HepG2 (cell line): ENCODE data around the gene OR2B2. TPM values are rescaled to one million over a fixed set of nuclear protein-coding genes. Genes with fewer than 3 reads are reported as not detected.
A peak's percentile ranks its signal among the peaks of the same experiment; 100 is the strongest.

Experiments used
- ATAC-seq: fragments of 200-7000 bp; cut with Tn5 transposase; 3 replicates; pipeline ENCODE4 v1.9.1; 2020; ENCODE audit warnings: mild to moderate bottlenecking, moderate library complexity
- BruUV-seq: library from RNA; stranded (reverse); fragments of 400-500 nt; replicated peaks from 2 replicates; lab custom pipeline; 2021; lab: Mats Ljungman, UMichigan
- CTCF ChIA-PET: fragments of 300-600 bp; formaldehyde crosslinking; extraction: SDS; loops from one replicate; lab custom pipeline; 2021; ENCODE audit warnings: low total read pairs, inconsistent platforms, low intra/inter-chr PET ratio; lab: Yijun Ruan, JAX
- POLR2A ChIA-PET: fragments of 350-600 bp; sonication (Branson Sonifier 250); formaldehyde crosslinking; loops from one replicate; lab custom pipeline; 2020; ENCODE audit warnings: antibody characterized with exemption, inconsistent platforms; lab: Yijun Ruan, JAX
- DNase-seq: peaks from one replicate; pipeline ENCODE4 v3.0.0-alpha.2; 2015; ENCODE audit warnings: low spot score
- FAIRE-seq: peaks from 3 replicates; lab custom pipeline; 2011; peaks lifted over from hg19 to GRCh38; lab: Jason Lieb, UNC
- H2AFZ ChIP-seq: one replicate; pipeline ENCODE4 v1.6.1; 2011; ENCODE audit warnings: low read length, inconsistent platforms
- H3K27ac ChIP-seq: fragments of 300-600 bp; 3 replicates; pipeline ENCODE4 v1.8.0; 2011; ENCODE audit warnings: mixed run types, mild to moderate bottlenecking, mixed read lengths, low read length, inconsistent platforms; ENCODE audit not compliant: insufficient read depth; ENCODE audit errors: extremely low read length
- H3K27me3 ChIP-seq, 2 experiments: fragments of 200-600 bp in 1 of 2; 2 replicates in 1 of 2; 3 replicates in 1 of 2; pipeline versions ENCODE4 v1.6.0 to v1.8.0; 2011; ENCODE audit warnings: low read length in 2 of 2, mild to moderate bottlenecking in 2 of 2, moderate library complexity in 2 of 2, inconsistent platforms in 1 of 2; ENCODE audit not compliant: insufficient read depth in 2 of 2, control insufficient read depth in 1 of 2
- H3K36me3 ChIP-seq, 2 experiments: fragments of 200-600 bp in 1 of 2; replicated peaks in 1 of 2; 2 replicates in 1 of 2; 3 replicates in 1 of 2; pipeline versions ENCODE4 v1.5.1 to v1.8.0; 2011; ENCODE audit warnings: low read length in 2 of 2, inconsistent platforms in 1 of 2; ENCODE audit not compliant: insufficient read depth in 2 of 2, control insufficient read depth in 1 of 2
- H3K4me1 ChIP-seq: 2 replicates; pipeline ENCODE4 v1.5.1; 2012; ENCODE audit warnings: low read length, inconsistent platforms; ENCODE audit not compliant: insufficient read depth
- H3K4me2 ChIP-seq: 2 replicates; pipeline ENCODE4 v1.6.0; 2011; ENCODE audit warnings: low read depth, low read length, inconsistent platforms
- H3K4me3 ChIP-seq, 3 experiments: fragments of 200-600 bp in 1 of 3; sonication (generic), shearing (Covaris generic) in 1 of 3; replicated peaks in 1 of 3; 2 replicates each; pipeline ENCODE4 v1.5.1; 2011 to 2016; ENCODE audit warnings: low read length in 3 of 3, inconsistent platforms in 2 of 3, low read depth in 2 of 3, mild to moderate bottlenecking in 2 of 3, control low read depth in 1 of 3, mixed read lengths in 1 of 3; ENCODE audit not compliant: insufficient read depth in 1 of 3
- H3K79me2 ChIP-seq: one replicate; pipeline ENCODE4 v1.6.1; 2011; ENCODE audit warnings: low read length, inconsistent platforms; ENCODE audit not compliant: insufficient read depth
- H3K9ac ChIP-seq: 2 replicates; pipeline ENCODE4 v1.6.0; 2011; ENCODE audit warnings: mild to moderate bottlenecking, low read depth, low read length, inconsistent platforms; ENCODE audit not compliant: insufficient read depth
- H3K9me3 ChIP-seq: 2 replicates; pipeline ENCODE4 v1.5.1; 2012; ENCODE audit warnings: mild to moderate bottlenecking, low read length
- H4K20me1 ChIP-seq: 2 replicates; pipeline ENCODE4 v1.6.0; 2011; ENCODE audit warnings: inconsistent platforms, mild to moderate bottlenecking, low read length, moderate library complexity; ENCODE audit not compliant: insufficient read depth
- AGO2 ChIP-seq: fragments of 200-400 bp; formaldehyde crosslinking; optimal IDR thresholded peaks from 2 replicates; pipeline ENCODE3; 2017; ENCODE audit warnings: mild to moderate bottlenecking, low read depth, low read length, moderate library complexity
- BRD4 ChIP-seq: sonication (generic); formaldehyde crosslinking; IDR thresholded peaks from 2 replicates; pipeline ENCODE4 v1.4.0; 2020; ENCODE audit warnings: missing genetic modification reagents
- HCFC1 ChIP-seq: fragments of 150-350 bp; IDR thresholded peaks from 2 replicates; pipeline ENCODE4 v1.6.1; 2014; ENCODE audit warnings: low read depth, low read length
- HDAC2 ChIP-seq: sonication (generic); formaldehyde crosslinking; IDR thresholded peaks from 2 replicates; pipeline ENCODE4 v1.4.0; 2020; ENCODE audit warnings: missing genetic modification reagents
- HES4 ChIP-seq: sonication (generic); formaldehyde crosslinking; IDR thresholded peaks from 2 replicates; pipeline ENCODE4 v1.9.0; 2021; ENCODE audit warnings: mild to moderate bottlenecking, missing genetic modification reagents, borderline replicate concordance
- RARA ChIP-seq: IDR thresholded peaks from 2 replicates; pipeline ENCODE4 v1.6.1; 2016; ENCODE audit warnings: missing genetic modification reagents, missing compliant biosample characterization
- RARG ChIP-seq: sonication (generic); formaldehyde crosslinking; IDR thresholded peaks from 2 replicates; pipeline ENCODE4 v1.4.0; 2020; ENCODE audit warnings: low read depth, mild to moderate bottlenecking, missing genetic modification reagents
- REPIN1 ChIP-seq: sonication (generic); formaldehyde crosslinking; IDR thresholded peaks from 2 replicates; pipeline ENCODE4 v1.8.0; 2022; ENCODE audit warnings: missing genetic modification reagents, low read depth, mild to moderate bottlenecking, borderline replicate concordance
- SP2 ChIP-seq: sonication (generic); formaldehyde crosslinking; IDR thresholded peaks from 2 replicates; pipeline ENCODE4 v1.5.1; 2020; ENCODE audit warnings: mild to moderate bottlenecking, missing genetic modification reagents
- ZMYM2 ChIP-seq: sonication (generic); formaldehyde crosslinking; IDR thresholded peaks from 2 replicates; pipeline ENCODE4 v1.8.0; 2022; ENCODE audit warnings: mild to moderate bottlenecking, missing genetic modification reagents
- ZNF180 ChIP-seq: sonication (generic); formaldehyde crosslinking; IDR thresholded peaks from 2 replicates; pipeline ENCODE4 v1.4.0; 2020; ENCODE audit warnings: low read depth, missing genetic modification reagents, borderline replicate concordance
- WGBS: methylation state at CpG from one replicate; pipeline ENCODE4 v1.1.6; 2017; ENCODE audit warnings: low lambda C conversion rate; 5-methylcytosine and 5-hydroxymethylcytosine counted together
- in situ Hi-C: cut with HindIII; loops from 2 replicates; pipeline ENCODE4 v1.10.0; 2017; ENCODE audit warnings: low pct_unique_long_range_greater_than_20kb; ENCODE audit not compliant: extremely low pct_ligation_motif_present
- intact Hi-C: fragments of 100-400 bp; cut with micrococcal nuclease; formaldehyde crosslinking; loops from one replicate; pipeline ENCODE4 v1.10.0; 2022; ENCODE audit not compliant: unreplicated experiment
- polyA plus RNA-seq, 8 experiments: library from polyadenylated mRNA; depleted of rRNA in 3 of 8; stranded (reverse) in 7 of 8; unstranded in 1 of 8; fragments of >200 nt; fragmentation: Illumina TruSeq in 4 of 8; extraction: Trizol in 4 of 8; gene quantifications; 2 replicates each; pipeline versions ENCODE4 v1.2.1 to v1.2.3, GENCODE V29; 2011 to 2016; ENCODE audit warnings: low read depth in 4 of 8, missing spikeins in 1 of 8, mixed read lengths in 1 of 8; ENCODE audit not compliant: insufficient read depth in 1 of 8
- total RNA-seq, 5 experiments: library from RNA; depleted of rRNA; stranded (reverse); fragments of >200 nt; fragmentation: Illumina TruSeq; extraction: Trizol; gene quantifications; 2 replicates each; pipeline ENCODE4 v1.2.3, GENCODE V29; 2016; ENCODE audit warnings: low read depth in 1 of 5
- TF ChIP-seq, protein P1 (sequence below): sonication (generic); formaldehyde crosslinking; IDR thresholded peaks from 2 replicates; pipeline ENCODE4 v1.8.0; 2022; ENCODE audit warnings: mild to moderate bottlenecking, missing genetic modification reagents, moderate library complexity
- TF ChIP-seq, protein P2 (sequence below): sonication (generic); formaldehyde crosslinking; IDR thresholded peaks from 2 replicates; pipeline ENCODE4 v1.4.0; 2020; ENCODE audit warnings: low read depth, missing genetic modification reagents
- TF ChIP-seq, protein P3 (sequence below): sonication (generic); formaldehyde crosslinking; IDR thresholded peaks from 2 replicates; pipeline ENCODE4 v1.8.0; 2022; ENCODE audit warnings: mild to moderate bottlenecking, missing genetic modification reagents
- TF ChIP-seq, protein P4 (sequence below): sonication (generic); formaldehyde crosslinking; IDR thresholded peaks from 2 replicates; pipeline ENCODE4; 2020; ENCODE audit warnings: missing genetic modification reagents, mild to moderate bottlenecking, borderline replicate concordance

Gene OR2B2
- total and polyA plus RNA-seq, 2 of the 13 experiments (the other 11 are each of a cell fraction or from before 2014, with no cell fraction given) = not detected

DNA sequence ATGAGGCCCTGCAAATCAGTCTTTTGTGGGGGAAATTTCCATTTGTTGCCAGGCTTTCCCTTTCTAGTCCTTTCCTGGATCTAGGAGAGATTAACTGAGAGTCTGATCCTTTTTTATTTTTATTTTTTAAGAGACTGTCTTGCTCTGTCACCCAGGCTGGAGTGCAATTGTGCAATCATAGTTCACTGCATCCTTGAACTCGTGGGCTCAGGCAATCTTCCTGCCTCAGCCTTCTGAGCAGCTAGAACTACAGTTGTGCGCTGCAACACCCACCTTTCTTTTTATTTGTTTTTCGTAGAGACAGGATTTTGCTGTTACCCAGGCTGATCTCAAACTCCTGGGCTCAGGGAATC lies 22.9 kb downstream of the OR2B2 start (continued):
- TF ChIP-seq, protein P1, sequence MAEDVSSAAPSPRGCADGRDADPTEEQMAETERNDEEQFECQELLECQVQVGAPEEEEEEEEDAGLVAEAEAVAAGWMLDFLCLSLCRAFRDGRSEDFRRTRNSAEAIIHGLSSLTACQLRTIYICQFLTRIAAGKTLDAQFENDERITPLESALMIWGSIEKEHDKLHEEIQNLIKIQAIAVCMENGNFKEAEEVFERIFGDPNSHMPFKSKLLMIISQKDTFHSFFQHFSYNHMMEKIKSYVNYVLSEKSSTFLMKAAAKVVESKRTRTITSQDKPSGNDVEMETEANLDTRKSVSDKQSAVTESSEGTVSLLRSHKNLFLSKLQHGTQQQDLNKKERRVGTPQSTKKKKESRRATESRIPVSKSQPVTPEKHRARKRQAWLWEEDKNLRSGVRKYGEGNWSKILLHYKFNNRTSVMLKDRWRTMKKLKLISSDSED (CRISPR knock-in tag) = no peak
- TF ChIP-seq HDAC2 (CRISPR knock-in tag) (peak; percentile 37; the same call in 1 of the 2 replicates), RARA (CRISPR knock-in tag) (peak; percentile 96)

DNA sequence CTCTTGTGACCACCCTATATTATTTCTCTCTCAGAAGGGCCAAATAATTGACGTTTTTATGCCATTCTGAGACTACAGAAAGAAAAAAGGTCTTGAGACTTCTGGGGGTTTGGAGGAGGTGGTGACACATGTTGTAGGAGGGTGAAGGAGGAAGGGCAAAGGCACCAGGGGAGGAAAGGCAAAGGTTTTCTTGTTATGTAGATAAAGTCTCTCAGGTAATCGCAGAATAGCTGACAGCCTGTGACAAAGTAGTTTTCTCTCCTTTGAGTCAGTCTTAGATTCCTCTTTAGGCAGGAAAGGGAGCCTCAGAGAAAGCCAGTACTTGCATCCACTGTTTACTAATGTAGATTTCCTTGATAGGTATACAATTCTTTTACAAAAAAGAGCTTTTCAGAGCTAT lies 23.6 kb downstream of the OR2B2 start:
- Histone ChIP-seq H3K36me3 (no peaks in the 10 kb centered on the region), H2AFZ (no peak overlapping the region), H3K27ac (no peak overlapping the region), H3K27me3 (no peaks in the 10 kb centered on the region; a peak in 1 of 5 replicates), H3K9ac (no peak overlapping the region), H4K20me1 (no peaks in the 10 kb centered on the region), H3K4me1 (peaks cover 40% of the 10 kb centered on the region), H3K79me2 (no peaks in the 10 kb centered on the region), H3K4me3 (no peak overlapping the region), H3K4me2 (no peak overlapping the region), H3K9me3 (no peaks in the 10 kb centered on the region)
- intact Hi-C loops = loop anchor here (2.0 kb wide), 1 partner anchor 22 kb away; a partner anchor contains a TSS
- ChIA-PET CTCF (no interaction called here), POLR2A (interaction anchor here (1.3 kb wide), 1 partner anchor 22 kb away, joined by 3 read pairs; no protein-coding TSS in a partner anchor)
- BruUV-seq = no TSS peak
- DNase-seq (no peak), FAIRE-seq (no peak), ATAC-seq (no peak)
- 42% methylated on average over 2 of the region's 2 CpGs for whole genome bisulfite sequencing
- in situ Hi-C loops = no loop called here
- TF ChIP-seq RARG (CRISPR knock-in tag) (no peak), AGO2 (no peak), HES4 (CRISPR knock-in tag) (no peak), HCFC1 (no peak), ZNF180 (CRISPR knock-in tag) (no peak), SP2 (CRISPR knock-in tag) (no peak), REPIN1 (no peak), ZMYM2 (CRISPR knock-in tag) (no peak), BRD4 (CRISPR knock-in tag) (no peak)
- TF ChIP-seq, protein P2, sequence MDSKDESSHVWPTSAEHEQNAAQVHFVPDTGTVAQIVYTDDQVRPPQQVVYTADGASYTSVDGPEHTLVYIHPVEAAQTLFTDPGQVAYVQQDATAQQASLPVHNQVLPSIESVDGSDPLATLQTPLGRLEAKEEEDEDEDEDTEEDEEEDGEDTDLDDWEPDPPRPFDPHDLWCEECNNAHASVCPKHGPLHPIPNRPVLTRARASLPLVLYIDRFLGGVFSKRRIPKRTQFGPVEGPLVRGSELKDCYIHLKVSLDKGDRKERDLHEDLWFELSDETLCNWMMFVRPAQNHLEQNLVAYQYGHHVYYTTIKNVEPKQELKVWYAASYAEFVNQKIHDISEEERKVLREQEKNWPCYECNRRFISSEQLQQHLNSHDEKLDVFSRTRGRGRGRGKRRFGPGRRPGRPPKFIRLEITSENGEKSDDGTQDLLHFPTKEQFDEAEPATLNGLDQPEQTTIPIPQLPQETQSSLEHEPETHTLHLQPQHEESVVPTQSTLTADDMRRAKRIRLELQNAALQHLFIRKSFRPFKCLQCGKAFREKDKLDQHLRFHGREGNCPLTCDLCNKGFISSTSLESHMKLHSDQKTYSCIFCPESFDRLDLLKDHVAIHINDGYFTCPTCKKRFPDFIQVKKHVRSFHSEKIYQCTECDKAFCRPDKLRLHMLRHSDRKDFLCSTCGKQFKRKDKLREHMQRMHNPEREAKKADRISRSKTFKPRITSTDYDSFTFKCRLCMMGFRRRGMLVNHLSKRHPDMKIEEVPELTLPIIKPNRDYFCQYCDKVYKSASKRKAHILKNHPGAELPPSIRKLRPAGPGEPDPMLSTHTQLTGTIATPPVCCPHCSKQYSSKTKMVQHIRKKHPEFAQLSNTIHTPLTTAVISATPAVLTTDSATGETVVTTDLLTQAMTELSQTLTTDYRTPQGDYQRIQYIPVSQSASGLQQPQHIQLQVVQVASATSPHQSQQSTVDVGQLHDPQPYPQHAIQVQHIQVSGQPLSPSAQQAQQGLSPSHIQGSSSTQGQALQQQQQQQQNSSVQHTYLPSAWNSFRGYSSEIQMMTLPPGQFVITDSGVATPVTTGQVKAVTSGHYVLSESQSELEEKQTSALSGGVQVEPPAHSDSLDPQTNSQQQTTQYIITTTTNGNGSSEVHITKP = no peak
- TF ChIP-seq, protein P3, sequence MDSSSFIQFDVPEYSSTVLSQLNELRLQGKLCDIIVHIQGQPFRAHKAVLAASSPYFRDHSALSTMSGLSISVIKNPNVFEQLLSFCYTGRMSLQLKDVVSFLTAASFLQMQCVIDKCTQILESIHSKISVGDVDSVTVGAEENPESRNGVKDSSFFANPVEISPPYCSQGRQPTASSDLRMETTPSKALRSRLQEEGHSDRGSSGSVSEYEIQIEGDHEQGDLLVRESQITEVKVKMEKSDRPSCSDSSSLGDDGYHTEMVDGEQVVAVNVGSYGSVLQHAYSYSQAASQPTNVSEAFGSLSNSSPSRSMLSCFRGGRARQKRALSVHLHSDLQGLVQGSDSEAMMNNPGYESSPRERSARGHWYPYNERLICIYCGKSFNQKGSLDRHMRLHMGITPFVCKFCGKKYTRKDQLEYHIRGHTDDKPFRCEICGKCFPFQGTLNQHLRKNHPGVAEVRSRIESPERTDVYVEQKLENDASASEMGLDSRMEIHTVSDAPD (CRISPR knock-in tag) = no peak
- TF ChIP-seq, protein P4, sequence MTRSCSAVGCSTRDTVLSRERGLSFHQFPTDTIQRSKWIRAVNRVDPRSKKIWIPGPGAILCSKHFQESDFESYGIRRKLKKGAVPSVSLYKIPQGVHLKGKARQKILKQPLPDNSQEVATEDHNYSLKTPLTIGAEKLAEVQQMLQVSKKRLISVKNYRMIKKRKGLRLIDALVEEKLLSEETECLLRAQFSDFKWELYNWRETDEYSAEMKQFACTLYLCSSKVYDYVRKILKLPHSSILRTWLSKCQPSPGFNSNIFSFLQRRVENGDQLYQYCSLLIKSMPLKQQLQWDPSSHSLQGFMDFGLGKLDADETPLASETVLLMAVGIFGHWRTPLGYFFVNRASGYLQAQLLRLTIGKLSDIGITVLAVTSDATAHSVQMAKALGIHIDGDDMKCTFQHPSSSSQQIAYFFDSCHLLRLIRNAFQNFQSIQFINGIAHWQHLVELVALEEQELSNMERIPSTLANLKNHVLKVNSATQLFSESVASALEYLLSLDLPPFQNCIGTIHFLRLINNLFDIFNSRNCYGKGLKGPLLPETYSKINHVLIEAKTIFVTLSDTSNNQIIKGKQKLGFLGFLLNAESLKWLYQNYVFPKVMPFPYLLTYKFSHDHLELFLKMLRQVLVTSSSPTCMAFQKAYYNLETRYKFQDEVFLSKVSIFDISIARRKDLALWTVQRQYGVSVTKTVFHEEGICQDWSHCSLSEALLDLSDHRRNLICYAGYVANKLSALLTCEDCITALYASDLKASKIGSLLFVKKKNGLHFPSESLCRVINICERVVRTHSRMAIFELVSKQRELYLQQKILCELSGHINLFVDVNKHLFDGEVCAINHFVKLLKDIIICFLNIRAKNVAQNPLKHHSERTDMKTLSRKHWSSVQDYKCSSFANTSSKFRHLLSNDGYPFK (CRISPR knock-in tag) = no peak
